CD4-positive, alpha-beta T cell (primary cell): Measurements from ENCODE around the gene LRP6. TPM values are rescaled to one million over a fixed set of nuclear protein-coding genes. Genes with fewer than 3 reads are reported as not detected.

Source experiments
- ATAC-seq: fragments of 200-7000 bp; cut with Tn5 transposase; one replicate; pipeline ENCODE4 v1.10.0; 2022; ENCODE audit warnings: mild to moderate bottlenecking; ENCODE audit not compliant: poor library complexity
- CTCF ChIA-PET: fragments of 350-600 bp; sonication (Branson Sonifier 250); formaldehyde crosslinking; loops from one replicate; lab custom pipeline; 2021; ENCODE audit warnings: antibody characterized with exemption, inconsistent platforms; lab: Charles Lee
- POLR2A ChIA-PET: fragments of 350-600 bp; sonication (Branson Sonifier 250); formaldehyde crosslinking; loops from one replicate; lab custom pipeline; 2021; ENCODE audit warnings: antibody characterized with exemption, inconsistent platforms; lab: Charles Lee
- DNase-seq, 14 experiments: peaks; one replicate each; pipeline ENCODE4 v3.0.0-alpha.2; 2013 to 2020; ENCODE audit warnings: mixed read lengths in 2 of 14
- H3K27ac ChIP-seq, 2 donors: one replicate each; pipeline versions ENCODE4 v1.5.1 to v1.7.0; 2013; ENCODE audit warnings: low read length in 2 of 2, low read depth in 1 of 2, mild to moderate bottlenecking in 1 of 2
- H3K27me3 ChIP-seq, 2 experiments: 1 replicate in 1 of 2; 2 replicates in 1 of 2; pipeline versions ENCODE4 v1.6.1 to v1.7.0; 2013; ENCODE audit warnings: low read length in 2 of 2, control low read depth in 1 of 2, mild to moderate bottlenecking in 1 of 2, moderate library complexity in 1 of 2; ENCODE audit not compliant: insufficient read depth in 2 of 2, control insufficient read depth in 1 of 2
- H3K36me3 ChIP-seq: one replicate; pipeline ENCODE4 v1.6.1; 2013; ENCODE audit warnings: low read length, control low read depth; ENCODE audit not compliant: insufficient read depth
- H3K4me1 ChIP-seq: one replicate; pipeline ENCODE4 v1.6.1; 2013; ENCODE audit warnings: low read length, control low read depth; ENCODE audit not compliant: insufficient read depth
- H3K4me3 ChIP-seq: one replicate; pipeline ENCODE4 v1.5.1; 2013; ENCODE audit warnings: mild to moderate bottlenecking, low read length, moderate library complexity
- H3K9me3 ChIP-seq, 2 experiments: 1 replicate in 1 of 2; 2 replicates in 1 of 2; pipeline versions ENCODE4 v1.6.1 to v1.7.0; 2013; ENCODE audit warnings: low read length in 2 of 2, mild to moderate bottlenecking in 2 of 2, control low read depth in 1 of 2, moderate library complexity in 1 of 2; ENCODE audit not compliant: control insufficient read depth in 1 of 2, insufficient read depth in 1 of 2
- H3K27ac Mint-ChIP-seq: one replicate; pipeline ENCODE4 v1.8.0; 2020; ENCODE audit warnings: mixed read lengths
- H3K27me3 Mint-ChIP-seq: one replicate; pipeline ENCODE4 v1.8.0; 2021; ENCODE audit warnings: mixed read lengths
- H3K36me3 Mint-ChIP-seq: one replicate; pipeline ENCODE4 v1.8.0; 2021; ENCODE audit warnings: low read depth, mixed read lengths
- H3K4me1 Mint-ChIP-seq: one replicate; pipeline ENCODE4 v1.8.0; 2021; ENCODE audit warnings: low read depth, mixed read lengths
- H3K4me3 Mint-ChIP-seq: one replicate; pipeline ENCODE4 v1.8.0; 2020; ENCODE audit warnings: mild to moderate bottlenecking, mixed read lengths
- H3K9me3 Mint-ChIP-seq: one replicate; pipeline ENCODE4 v1.8.0; 2020; ENCODE audit warnings: mixed read lengths
- CTCF ChIP-seq: fragments of 200-600 bp; IDR thresholded peaks from one replicate; pipeline ENCODE4 v1.8.0; 2022; ENCODE audit warnings: antibody characterized with exemption, mild to moderate bottlenecking
- intact Hi-C, 2 experiments: fragments of 100-400 bp; cut with DNase I in 1 of 2; cut with micrococcal nuclease in 1 of 2; formaldehyde crosslinking; loops; one replicate each; pipeline versions ENCODE4 v1.15.1 to v1.9.0; 2023 to 2025; cut with DNase I, micrococcal nuclease
- total RNA-seq, 174 experiments: library from RNA in 2 of 174; stranded (reverse) in 2 of 174; gene quantifications; one replicate each; pipeline ENCODE4 v1.2.3 and lab custom pipeline; 2021 to 2026

The LRP6 gene
- total RNA-seq, 2 experiments from 2014 or later = 5.2 to 6.8 TPM

- H3K9me3 Mint-ChIP-seq = peaks cover 11% of the 10 kb centered on the region
- Histone ChIP-seq H3K4me3 (no peak overlapping the region), H3K9me3 (peaks cover 3 to 7% of the 10 kb centered on the region in 2 experiments), H3K4me1 (no peaks in the 10 kb centered on the region), H3K27ac (no peak overlapping the region), H3K27me3 (no peaks in the 10 kb centered on the region), H3K36me3 (no peaks in the 10 kb centered on the region)
- H3K27ac Mint-ChIP-seq = no peak overlapping the region
- intact Hi-C loops = no loop called here
- peaks cover 70% of the 10 kb centered on the region for H3K36me3 Mint-ChIP-seq
- DNase-seq (no peak), ATAC-seq (no peak)
- ChIA-PET POLR2A (no interaction called here), CTCF (no interaction called here)
- TF ChIP-seq CTCF = no peak
- no peaks in the 10 kb centered on the region for H3K27me3 Mint-ChIP-seq
- H3K4me1 Mint-ChIP-seq = no peaks in the 10 kb centered on the region
- H3K4me3 Mint-ChIP-seq = no peak overlapping the region
These were observed 65.5 kb downstream of the LRP6 start for GRCh38 chr12:12201274-12201758.

GRCh38 chr12:12200363-12200762, 66.5 kb downstream of the LRP6 start:
- Histone ChIP-seq H3K27me3 (no peaks in the 10 kb centered on the region), H3K4me3 (no peak overlapping the region), H3K4me1 (no peaks in the 10 kb centered on the region), H3K27ac (no peak overlapping the region), H3K9me3 (peaks cover 3 to 7% of the 10 kb centered on the region in 2 experiments), H3K36me3 (no peaks in the 10 kb centered on the region)
- Mint-ChIP-seq H3K4me1 (no peaks in the 10 kb centered on the region), H3K4me3 (no peak overlapping the region), H3K27me3 (no peaks in the 10 kb centered on the region), H3K36me3 (peaks cover 75% of the 10 kb centered on the region), H3K27ac (no peak overlapping the region), H3K9me3 (peaks cover 11% of the 10 kb centered on the region)
- ChIA-PET POLR2A (no interaction called here), CTCF (no interaction called here)
- ATAC-seq (no peak), DNase-seq (no peak)
- intact Hi-C loops = no loop called here
- no peak for TF ChIP-seq CTCF

- Mint-ChIP-seq H3K36me3 (peaks cover 64% of the 10 kb centered on the region), H3K9me3 (peaks cover 11% of the 10 kb centered on the region), H3K4me1 (no peaks in the 10 kb centered on the region), H3K27me3 (no peaks in the 10 kb centered on the region), H3K4me3 (no peak overlapping the region), H3K27ac (no peak overlapping the region)
- POLR2A ChIA-PET = no interaction called here
- Histone ChIP-seq H3K9me3 (peaks cover 3 to 7% of the 10 kb centered on the region in 2 experiments), H3K27me3 (no peaks in the 10 kb centered on the region), H3K4me1 (no peaks in the 10 kb centered on the region), H3K4me3 (no peak overlapping the region), H3K36me3 (no peaks in the 10 kb centered on the region), H3K27ac (no peak overlapping the region)
- intact Hi-C loops = no loop called here
- ATAC-seq (no peak), DNase-seq (no peak)
- CTCF ChIA-PET = no interaction called here
- TF ChIP-seq CTCF = no peak
These were observed 68.7 kb downstream of the LRP6 start for GRCh38 chr12:12198124-12198523.
